CD4-positive, alpha-beta memory T cell (primary cell): Measurements from ENCODE around the gene AKAP13. TPM values are rescaled to one million over a fixed set of nuclear protein-coding genes. Genes with fewer than 3 reads are reported as not detected.

Experiments used
- CTCF ChIA-PET: fragments of 350-600 bp; sonication (Branson Sonifier 250); formaldehyde crosslinking; loops from one replicate; lab custom pipeline; 2021; ENCODE audit warnings: inconsistent platforms; ENCODE audit not compliant: partially characterized antibody; lab: Charles Lee
- POLR2A ChIA-PET: fragments of 350-600 bp; sonication (Branson Sonifier 250); formaldehyde crosslinking; loops from one replicate; lab custom pipeline; 2021; ENCODE audit not compliant: partially characterized antibody; lab: Charles Lee
- DNase-seq, 5 donors: peaks; one replicate each; pipeline versions ENCODE4 v3.0.0 to v3.0.0-alpha.2; 2020 to 2022; ENCODE audit warnings: mixed read lengths in 1 of 5
- H3K27ac ChIP-seq: one replicate; pipeline ENCODE4 v1.7.0; 2013; ENCODE audit warnings: low read depth, low read length
- H3K27me3 ChIP-seq: 2 replicates; pipeline ENCODE4 v1.7.0; 2013; ENCODE audit warnings: mild to moderate bottlenecking, low read length, moderate library complexity; ENCODE audit not compliant: insufficient read depth
- H3K36me3 ChIP-seq: 2 replicates; pipeline ENCODE4 v1.7.0; 2013; ENCODE audit warnings: mild to moderate bottlenecking, low read length, moderate library complexity; ENCODE audit not compliant: insufficient read depth
- H3K4me1 ChIP-seq: 2 replicates; pipeline ENCODE4 v1.7.0; 2013; ENCODE audit warnings: mild to moderate bottlenecking, low read length, moderate library complexity; ENCODE audit not compliant: insufficient read depth
- H3K4me3 ChIP-seq, 2 donors: one replicate each; pipeline ENCODE4 v1.7.0; 2013; ENCODE audit warnings: low read length in 2 of 2, mild to moderate bottlenecking in 1 of 2
- H3K9me3 ChIP-seq, 2 donors: one replicate each; pipeline ENCODE4 v1.7.0; 2013; ENCODE audit warnings: low read length in 2 of 2, control low read depth in 1 of 2; ENCODE audit not compliant: control insufficient read depth in 1 of 2
- H3K27ac Mint-ChIP-seq, 7 donors: one replicate each; pipeline ENCODE4 v1.8.0; 2020 to 2021; ENCODE audit warnings: mixed read lengths in 7 of 7, mild to moderate bottlenecking in 6 of 7, inconsistent platforms in 3 of 7, moderate library complexity in 3 of 7
- H3K27me3 Mint-ChIP-seq, 2 donors: one replicate each; pipeline ENCODE4 v1.8.0; 2020 to 2021; ENCODE audit warnings: mixed read lengths in 2 of 2
- H3K36me3 Mint-ChIP-seq, 2 donors: one replicate each; pipeline ENCODE4 v1.8.0; 2020 to 2021; ENCODE audit warnings: mixed read lengths in 2 of 2, inconsistent platforms in 1 of 2, mild to moderate bottlenecking in 1 of 2
- H3K4me1 Mint-ChIP-seq, 4 donors: one replicate each; pipeline ENCODE4 v1.8.0; 2020 to 2021; ENCODE audit warnings: mixed read lengths in 4 of 4, mild to moderate bottlenecking in 1 of 4
- H3K4me3 Mint-ChIP-seq, 8 donors: one replicate each; pipeline ENCODE4 v1.8.0; 2020 to 2021; ENCODE audit warnings: mixed read lengths in 8 of 8, mild to moderate bottlenecking in 7 of 8, moderate library complexity in 6 of 8, inconsistent platforms in 3 of 8
- H3K9me3 Mint-ChIP-seq, 8 donors: one replicate each; pipeline ENCODE4 v1.8.0; 2020 to 2021; ENCODE audit warnings: mixed read lengths in 8 of 8, mild to moderate bottlenecking in 5 of 8, inconsistent platforms in 3 of 8, moderate library complexity in 1 of 8
- intact Hi-C: fragments of 100-400 bp; cut with micrococcal nuclease; formaldehyde crosslinking; loops from one replicate; pipeline ENCODE4 v1.15.1; 2023
- polyA plus RNA-seq, 2 donors: library from polyadenylated mRNA; unstranded; fragments of 300-500 nt; fragmentation: Illumina TruSeq; gene quantifications; one replicate each; pipeline ENCODE4 v1.2.3, GENCODE V29; 2021
- total RNA-seq, 2 experiments: library from RNA; stranded (reverse); gene quantifications; one replicate each; pipeline ENCODE4 v1.2.3, GENCODE V29; 2021

Gene AKAP13
- total and polyA plus RNA-seq, 4 experiments from 2014 or later = 68.7 to 319 (median 247) TPM

DNA sequence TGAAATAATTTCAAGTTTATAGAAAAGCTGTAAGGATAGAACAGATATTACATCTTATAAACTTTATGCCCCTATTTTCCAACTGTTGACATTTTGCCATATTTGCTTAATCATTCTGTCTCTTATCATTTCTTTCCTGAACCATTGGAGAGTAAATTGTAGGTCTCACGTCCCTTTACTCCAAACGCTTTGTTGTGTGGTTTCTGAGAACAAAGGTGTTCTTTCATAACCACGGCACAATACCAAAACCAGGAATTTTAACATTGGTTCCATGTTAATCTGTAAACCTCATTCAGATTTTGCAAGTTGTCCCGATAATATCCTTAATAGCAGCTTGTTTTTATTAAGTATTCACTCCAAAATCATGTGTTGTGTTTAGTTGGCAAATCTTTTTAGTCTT lies 134.8 kb downstream of the AKAP13 start:
- H3K9me3 Mint-ChIP-seq = no peaks in the 10 kb centered on the region
- intact Hi-C loops = no loop called here
- Histone ChIP-seq H3K36me3 (no peaks in the 10 kb centered on the region), H3K4me1 (peaks cover 15% of the 10 kb centered on the region), H3K27ac (no peak overlapping the region), H3K9me3 (no peaks in the 10 kb centered on the region), H3K4me3 (no peak overlapping the region), H3K27me3 (no peaks in the 10 kb centered on the region)
- ChIA-PET POLR2A (no interaction called here), CTCF (no interaction called here)
- H3K36me3 Mint-ChIP-seq = peaks cover 0 to 3% of the 10 kb centered on the region in 2 donors
- no peak overlapping the region for H3K4me3 Mint-ChIP-seq
- no peaks in the 10 kb centered on the region for H3K27me3 Mint-ChIP-seq
- peak overlapping the region in 2 of 7 donors; percentile 5 to 26 for H3K27ac Mint-ChIP-seq
- peaks cover 45 to 72% (median 59%) of the 10 kb centered on the region in 4 donors for H3K4me1 Mint-ChIP-seq
- no peak for DNase-seq

GRCh38 chr15:85517086-85517485 lies 136.7 kb downstream of the AKAP13 start:
- no peaks in the 10 kb centered on the region for H3K36me3 ChIP-seq
- ChIA-PET CTCF (no interaction called here), POLR2A (interaction anchor here (0.6 kb wide), 1 partner anchor 268 kb away, joined by 3 read pairs; no protein-coding TSS in a partner anchor)
- H3K4me1 ChIP-seq = peaks cover 15% of the 10 kb centered on the region
- H3K27me3 ChIP-seq = no peaks in the 10 kb centered on the region
- no peaks in the 10 kb centered on the region for H3K9me3 Mint-ChIP-seq
- intact Hi-C loops = no loop called here
- no peaks in the 10 kb centered on the region for H3K27me3 Mint-ChIP-seq
- H3K9me3 ChIP-seq = no peaks in the 10 kb centered on the region
- H3K27ac Mint-ChIP-seq = peak overlapping the region in 2 of 7 donors; percentile 32 to 50
- H3K36me3 Mint-ChIP-seq = peaks cover 7 to 8% of the 10 kb centered on the region in 2 donors
- H3K4me3 Mint-ChIP-seq = no peak overlapping the region
- H3K27ac ChIP-seq = no peak overlapping the region
- no peak overlapping the region for H3K4me3 ChIP-seq
- DNase-seq = no peak
- peaks cover 43 to 73% (median 57%) of the 10 kb centered on the region in 4 donors for H3K4me1 Mint-ChIP-seq

GRCh38 chr15:85518979-85519761 lies 138.8 kb downstream of the AKAP13 start:
- intact Hi-C loops = no loop called here
- CTCF ChIA-PET = no interaction called here
- POLR2A ChIA-PET = no interaction called here

DNA sequence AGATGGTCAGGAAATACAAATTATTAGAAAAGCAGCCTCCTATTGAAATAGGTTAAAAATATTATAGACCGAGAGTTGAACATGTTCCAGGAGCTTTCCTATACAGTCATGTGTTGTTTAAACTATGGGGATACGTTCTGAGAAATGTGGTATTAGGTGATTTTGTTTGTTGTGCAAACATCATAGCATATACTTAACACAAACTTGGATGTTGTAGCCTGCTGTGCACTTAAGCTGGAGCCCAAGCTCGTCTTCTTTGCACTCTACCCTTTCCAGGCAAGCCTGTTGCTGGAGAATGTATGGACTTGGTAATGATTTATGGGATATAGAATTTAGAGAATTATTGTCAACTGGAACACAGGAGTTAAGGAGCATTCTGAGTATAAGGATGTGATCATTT lies 140.2 kb downstream of the AKAP13 start:
- peaks cover 8% of the 10 kb centered on the region for H3K4me1 ChIP-seq
- no peak for DNase-seq
- H3K27ac ChIP-seq = no peak overlapping the region
- Mint-ChIP-seq H3K27ac (peak overlapping the region in 2 of 7 donors; percentile 25 to 57), H3K4me1 (peaks cover 39 to 47% (median 44%) of the 10 kb centered on the region in 4 donors), H3K27me3 (no peaks in the 10 kb centered on the region), H3K9me3 (no peaks in the 10 kb centered on the region), H3K4me3 (peak overlapping the region in 1 of 8 donors; percentile 7), H3K36me3 (peaks cover 14 to 33% of the 10 kb centered on the region in 2 donors)
- intact Hi-C loops = no loop called here
- H3K27me3 ChIP-seq = no peaks in the 10 kb centered on the region
- no peaks in the 10 kb centered on the region for H3K36me3 ChIP-seq
- H3K4me3 ChIP-seq = no peak overlapping the region
- ChIA-PET CTCF (interaction anchor here (1.4 kb wide), 1 partner anchor 11 kb away, joined by 4 read pairs; no protein-coding TSS in a partner anchor), POLR2A (interaction anchor here (1.1 kb wide), 1 partner anchor 10 kb away, joined by 4 read pairs; no protein-coding TSS in a partner anchor)
- no peaks in the 10 kb centered on the region for H3K9me3 ChIP-seq

More at GRCh38 chr15:85518979-85519761, 138.8 kb downstream of the AKAP13 start:
- Histone ChIP-seq H3K4me3 (no peak overlapping the region), H3K27me3 (no peaks in the 10 kb centered on the region), H3K36me3 (no peaks in the 10 kb centered on the region), H3K9me3 (no peaks in the 10 kb centered on the region), H3K4me1 (peaks cover 15% of the 10 kb centered on the region), H3K27ac (no peak overlapping the region)
- Mint-ChIP-seq H3K27me3 (no peaks in the 10 kb centered on the region), H3K4me1 (peaks cover 44 to 55% (median 49%) of the 10 kb centered on the region in 4 donors), H3K9me3 (no peaks in the 10 kb centered on the region), H3K36me3 (peaks cover 11 to 24% of the 10 kb centered on the region in 2 donors), H3K27ac (peak overlapping the region in 3 of 7 donors; percentile 25 to 31 (median 29)), H3K4me3 (no peak overlapping the region)
- no peak for DNase-seq

GRCh38 chr15:85523530-85523929 lies 143.1 kb downstream of the AKAP13 start:
- POLR2A ChIA-PET = no interaction called here
- H3K36me3 Mint-ChIP-seq = peaks cover 25 to 49% of the 10 kb centered on the region in 2 donors
- no peaks in the 10 kb centered on the region for H3K9me3 Mint-ChIP-seq

GRCh38 chr15:85525755-85526154 lies 145.4 kb downstream of the AKAP13 start:
- H3K4me3 Mint-ChIP-seq = no peak overlapping the region
- H3K9me3 ChIP-seq = no peaks in the 10 kb centered on the region
- CTCF ChIA-PET = no interaction called here
- peaks cover 4% of the 10 kb centered on the region for H3K36me3 ChIP-seq
- no peaks in the 10 kb centered on the region for H3K9me3 Mint-ChIP-seq
- POLR2A ChIA-PET = no interaction called here
- H3K27ac Mint-ChIP-seq = peak overlapping the region in 6 of 7 donors; percentile 4 to 61 (median 43)
- DNase-seq = no peak
- no peak overlapping the region for H3K27ac ChIP-seq
- H3K4me1 Mint-ChIP-seq = peaks cover 17 to 32% (median 19%) of the 10 kb centered on the region in 4 donors
- H3K36me3 Mint-ChIP-seq = peaks cover 25 to 62% of the 10 kb centered on the region in 2 donors
- H3K4me1 ChIP-seq = no peaks in the 10 kb centered on the region
- H3K27me3 ChIP-seq = no peaks in the 10 kb centered on the region
- H3K4me3 ChIP-seq = no peak overlapping the region
- H3K27me3 Mint-ChIP-seq = no peaks in the 10 kb centered on the region
- intact Hi-C loops = no loop called here

More at GRCh38 chr15:85523530-85523929, 143.1 kb downstream of the AKAP13 start:
- H3K27ac ChIP-seq = no peak overlapping the region
- no peaks in the 10 kb centered on the region for H3K27me3 ChIP-seq
- no peak overlapping the region for H3K4me3 ChIP-seq
- intact Hi-C loops = no loop called here
- Mint-ChIP-seq H3K27me3 (no peaks in the 10 kb centered on the region), H3K27ac (peak overlapping the region in 3 of 7 donors; percentile 39 to 44 (median 42)), H3K4me3 (no peak overlapping the region), H3K4me1 (peaks cover 20 to 38% (median 23%) of the 10 kb centered on the region in 4 donors)
- CTCF ChIA-PET = interaction anchor here (1.3 to 2.1 kb wide), 2 partner anchors 146 to 227 kb away, joined by 3 to 5 read pairs; no protein-coding TSS in a partner anchor
- H3K4me1 ChIP-seq = no peaks in the 10 kb centered on the region
- no peak for DNase-seq
- H3K36me3 ChIP-seq = peaks cover 4% of the 10 kb centered on the region
- no peaks in the 10 kb centered on the region for H3K9me3 ChIP-seq

DNA sequence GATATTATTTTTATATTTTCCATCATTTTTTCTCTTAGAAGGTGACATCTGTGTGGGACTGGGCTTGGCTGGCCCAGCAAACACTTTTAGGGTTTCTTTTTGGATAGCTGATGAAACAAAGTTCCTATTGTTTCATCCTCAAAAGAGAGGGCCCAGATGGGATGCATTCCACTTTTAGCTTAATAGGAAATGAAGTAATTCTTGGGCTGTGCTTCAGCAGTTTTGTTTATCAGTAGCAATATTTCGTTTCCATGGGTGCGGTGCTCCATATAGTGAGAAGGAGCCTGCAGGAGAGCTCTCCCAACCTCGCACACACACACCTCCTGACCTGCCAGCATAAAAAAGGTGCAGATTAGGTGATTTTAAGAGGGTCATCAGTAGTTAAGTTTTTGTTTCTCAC lies 147.5 kb downstream of the AKAP13 start:
- H3K27ac Mint-ChIP-seq = peak overlapping the region in 3 of 7 donors; percentile 50 to 74 (median 58)
- peaks cover 21 to 50% of the 10 kb centered on the region in 2 donors for H3K36me3 Mint-ChIP-seq
- no peaks in the 10 kb centered on the region for H3K27me3 Mint-ChIP-seq
- Histone ChIP-seq H3K4me3 (no peak overlapping the region), H3K36me3 (peaks cover 4% of the 10 kb centered on the region), H3K9me3 (no peaks in the 10 kb centered on the region), H3K4me1 (no peaks in the 10 kb centered on the region), H3K27me3 (no peaks in the 10 kb centered on the region), H3K27ac (no peak overlapping the region)
- H3K4me1 Mint-ChIP-seq = peaks cover 24 to 30% (median 27%) of the 10 kb centered on the region in 4 donors
- intact Hi-C loops = no loop called here
- DNase-seq = no peak
- no peak overlapping the region for H3K4me3 Mint-ChIP-seq
- ChIA-PET CTCF (interaction anchor here (0.8 to 2.2 kb wide), 3 partner anchors 22 to 53 kb away, joined by 3 to 7 read pairs (median 4); no protein-coding TSS in a partner anchor), POLR2A (no interaction called here)
- H3K9me3 Mint-ChIP-seq = no peaks in the 10 kb centered on the region
